MM.1S (cell line): ENCODE data around the gene EFNA5.

Experiments
- DNase-seq: peaks from one replicate; pipeline ENCODE4 v3.0.0-alpha.2; 2015
- H2AFZ ChIP-seq: fragments of 300-600 bp; sonication (generic); 2 replicates; pipeline ENCODE4 v1.6.0; 2016; ENCODE audit warnings: antibody characterized with exemption, low read length
- H3F3A ChIP-seq: fragments of 300-600 bp; sonication (generic); 2 replicates; pipeline ENCODE4 v1.6.1; 2016; ENCODE audit warnings: mild to moderate bottlenecking, antibody characterized with exemption, low read length, moderate library complexity, mixed read lengths; ENCODE audit not compliant: insufficient read depth
- H3K27ac ChIP-seq: fragments of 300-600 bp; sonication (generic); 2 replicates; pipeline ENCODE4 v1.5.1; 2016; ENCODE audit warnings: mild to moderate bottlenecking, low read length
- H3K27me3 ChIP-seq: fragments of 300-600 bp; sonication (generic); replicated peaks from 2 replicates; pipeline ENCODE4 v1.6.0; 2016; ENCODE audit warnings: low read length; ENCODE audit not compliant: insufficient read depth
- H3K36me3 ChIP-seq: fragments of 300-600 bp; sonication (generic); replicated peaks from 2 replicates; pipeline ENCODE4 v1.6.1; 2016; ENCODE audit warnings: mild to moderate bottlenecking, low read length, mixed read lengths; ENCODE audit not compliant: insufficient read depth
- H3K4me1 ChIP-seq: fragments of 300-600 bp; sonication (generic); 2 replicates; pipeline ENCODE4 v1.6.1; 2016; ENCODE audit warnings: low read length, mixed read lengths
- H3K4me2 ChIP-seq: fragments of 300-600 bp; sonication (generic); 2 replicates; pipeline ENCODE4 v1.6.0; 2016; ENCODE audit warnings: low read depth, low read length
- H3K4me3 ChIP-seq: fragments of 300-600 bp; sonication (generic); 2 replicates; pipeline ENCODE4 v1.5.1; 2016; ENCODE audit warnings: low read length, mixed read lengths
- H3K79me2 ChIP-seq: fragments of 300-600 bp; sonication (generic); 2 replicates; pipeline ENCODE4 v1.6.1; 2016; ENCODE audit warnings: mixed run types, low read length, mixed read lengths
- H3K9ac ChIP-seq: fragments of 300-600 bp; sonication (generic); 2 replicates; pipeline ENCODE4 v1.6.1; 2016; ENCODE audit warnings: low read length, mixed read lengths
- H3K9me2 ChIP-seq: fragments of 300-600 bp; sonication (generic); replicated peaks from 2 replicates; pipeline ENCODE4 v1.6.1; 2016; ENCODE audit warnings: mild to moderate bottlenecking, low read length, mixed read lengths; ENCODE audit not compliant: insufficient read depth
- H3K9me3 ChIP-seq: fragments of 300-600 bp; sonication (generic); replicated peaks from 2 replicates; pipeline ENCODE4 v1.6.1; 2016; ENCODE audit warnings: mild to moderate bottlenecking, low read length, mixed read lengths; ENCODE audit not compliant: insufficient read depth
- H4K20me1 ChIP-seq: fragments of 300-600 bp; sonication (generic); 2 replicates; pipeline ENCODE4 v1.6.1; 2016; ENCODE audit warnings: mild to moderate bottlenecking, low read length, moderate library complexity, mixed read lengths; ENCODE audit not compliant: insufficient read depth
- CTCF ChIP-seq: fragments of 300-600 bp; sonication (generic); IDR thresholded peaks from 2 replicates; pipeline ENCODE4 v1.5.1; 2016; ENCODE audit warnings: antibody characterized with exemption, low read length, mixed read lengths
- EZH2 ChIP-seq: fragments of 300-600 bp; sonication (generic); optimal IDR thresholded peaks from 2 replicates; pipeline ENCODE3; 2017; ENCODE audit warnings: low read depth, mild to moderate bottlenecking, antibody characterized with exemption, low read length, mixed read lengths
- EZH2phosphoT487 ChIP-seq: fragments of 300-600 bp; sonication (generic); IDR thresholded peaks from 2 replicates; pipeline ENCODE4 v1.6.1; 2018; ENCODE audit warnings: antibody characterized with exemption, low read length

The EFNA5 gene

GRCh38 chr5:107712359-107712870, 41.7 kb upstream of the EFNA5 start:
- H3K79me2 ChIP-seq, result no peaks in the 10 kb centered on the region
- H2AFZ ChIP-seq, result no peak overlapping the region
- H3K27ac ChIP-seq, result no peak overlapping the region
- TF ChIP-seq CTCF (no peak), EZH2phosphoT487 (no peak), EZH2 (no peak)
- no peak overlapping the region for H3K4me3 ChIP-seq
- no peaks in the 10 kb centered on the region for H3K4me1 ChIP-seq
- no peaks in the 10 kb centered on the region for H3K27me3 ChIP-seq
- no peaks in the 10 kb centered on the region for H3F3A ChIP-seq
- DNase-seq, result no peak
- H3K9ac ChIP-seq, result no peak overlapping the region
- no peaks in the 10 kb centered on the region for H3K36me3 ChIP-seq
- no peaks in the 10 kb centered on the region for H4K20me1 ChIP-seq
- H3K9me3 ChIP-seq, result no peaks in the 10 kb centered on the region
- no peak overlapping the region for H3K4me2 ChIP-seq
- 0 out of 2 replicates have a peak, but pooled peaks cover 4% of the 10 kb centered on the region for H3K9me2 ChIP-seq

GRCh38 chr5:107705402-107706014, 34.8 kb upstream of the EFNA5 start:
- Histone ChIP-seq H3K4me3 (no peak overlapping the region), H3K27me3 (no peaks in the 10 kb centered on the region), H3K9me3 (no peaks in the 10 kb centered on the region), H3K9me2 (no peaks in the 10 kb centered on the region), H3F3A (no peaks in the 10 kb centered on the region), H3K4me1 (no peaks in the 10 kb centered on the region), H3K79me2 (no peaks in the 10 kb centered on the region), H4K20me1 (no peaks in the 10 kb centered on the region), H3K9ac (no peak overlapping the region), H2AFZ (no peak overlapping the region), H3K27ac (no peak overlapping the region), H3K36me3 (no peaks in the 10 kb centered on the region), H3K4me2 (no peak overlapping the region)
- DNase-seq, result no peak
- TF ChIP-seq EZH2phosphoT487, result no peak
- TF ChIP-seq EZH2, result no peak
- TF ChIP-seq CTCF, result no peak

DNA sequence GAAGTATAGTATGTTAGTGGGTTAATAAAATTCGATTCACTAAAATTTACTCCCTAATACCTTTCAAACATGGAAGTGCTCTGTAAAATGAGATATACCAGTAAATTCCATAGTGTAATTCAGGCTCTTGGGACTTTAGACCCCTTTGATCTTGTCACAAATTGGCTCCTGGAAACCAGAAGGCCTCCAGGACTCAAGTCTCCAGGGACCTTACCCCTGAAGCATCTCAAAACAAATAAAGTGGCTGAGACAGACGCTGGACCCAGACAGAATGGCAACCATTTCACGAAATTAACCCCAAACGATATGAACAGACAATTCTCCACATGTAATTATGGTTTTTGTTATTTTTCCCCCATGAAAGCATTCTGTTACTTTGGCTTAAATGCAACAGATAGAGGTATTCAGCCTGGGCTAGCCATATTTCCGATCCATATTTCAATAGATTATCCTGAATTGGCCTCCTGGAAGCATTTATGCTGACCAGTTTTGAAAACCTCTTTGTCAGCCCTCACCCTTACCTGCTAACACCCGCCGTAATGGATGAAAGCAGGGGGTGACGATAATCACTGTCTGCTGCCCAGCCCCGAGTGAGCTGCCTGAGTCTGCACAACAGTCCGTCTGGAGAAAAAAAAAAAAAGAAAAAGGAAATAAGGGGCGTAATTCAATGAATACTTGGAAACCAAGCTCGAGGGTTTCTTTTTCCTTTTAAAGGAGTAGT, 34.1 kb upstream of the EFNA5 start:
- no peak overlapping the region for H3K4me3 ChIP-seq

More for the DNA sequence above, 34.1 kb upstream of the EFNA5 start:
- DNase-seq, result no peak
- no peak overlapping the region for H2AFZ ChIP-seq
- no peaks in the 10 kb centered on the region for H3K9me2 ChIP-seq
- no peaks in the 10 kb centered on the region for H4K20me1 ChIP-seq
- H3K27ac ChIP-seq, result no peak overlapping the region
- no peaks in the 10 kb centered on the region for H3K27me3 ChIP-seq
- no peaks in the 10 kb centered on the region for H3K79me2 ChIP-seq
- H3K36me3 ChIP-seq, result no peaks in the 10 kb centered on the region
- H3K9ac ChIP-seq, result no peak overlapping the region
- TF ChIP-seq CTCF (no peak), EZH2phosphoT487 (no peak), EZH2 (no peak)
- no peaks in the 10 kb centered on the region for H3K9me3 ChIP-seq
- H3F3A ChIP-seq, result no peaks in the 10 kb centered on the region
- H3K4me1 ChIP-seq, result no peaks in the 10 kb centered on the region
- no peak overlapping the region for H3K4me2 ChIP-seq
